Fibroblast of mammary gland (primary cell): ENCODE measurements around the gene PCIF1.

Experiments
- DNase-seq: peaks from one replicate; pipeline ENCODE4 v3.0.0-alpha.2; 2010; ENCODE audit warnings: low read depth
- H3K4me3 ChIP-seq: 2 replicates; pipeline ENCODE4 v1.5.1; 2011; ENCODE audit warnings: low read depth, mild to moderate bottlenecking, low read length, moderate library complexity; ENCODE audit not compliant: control insufficient read depth
- CTCF ChIP-seq: conservative IDR thresholded peaks from 2 replicates; pipeline ENCODE4 v1.5.1; 2011; ENCODE audit warnings: low read depth, low read length, inconsistent platforms; ENCODE audit not compliant: control insufficient read depth, insufficient read depth

Gene PCIF1

DNA sequence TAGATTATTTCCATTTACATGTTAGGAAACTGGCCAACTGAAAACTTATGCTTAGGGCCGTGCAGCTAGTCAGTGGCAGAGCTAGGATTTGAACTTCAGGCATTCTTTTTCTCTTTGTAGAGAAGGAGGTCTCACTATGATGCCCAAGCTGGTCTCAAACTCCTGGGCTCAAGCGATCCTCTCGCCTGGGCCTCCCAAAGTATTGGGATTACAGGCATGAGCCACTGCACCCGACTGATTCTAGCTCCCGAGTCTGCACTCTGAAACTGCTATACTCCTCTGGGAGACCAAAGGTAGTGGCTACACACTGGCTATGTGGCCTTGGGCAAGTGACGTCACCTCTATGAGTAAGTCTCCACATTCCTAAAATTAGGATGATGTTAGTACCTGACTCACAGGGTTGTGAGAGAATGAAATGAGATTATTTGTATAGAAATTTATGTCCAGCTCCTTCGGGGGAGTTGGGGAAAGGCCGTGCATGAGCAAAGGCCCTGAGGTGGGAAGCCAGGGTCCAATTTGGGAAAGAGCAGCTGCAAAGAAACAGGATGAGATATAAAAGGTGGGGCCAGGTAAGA is 28.9 kb upstream of the PCIF1 start:
- peak; percentile 79 for DNase-seq
- H3K4me3 ChIP-seq: no peak overlapping the region

DNA sequence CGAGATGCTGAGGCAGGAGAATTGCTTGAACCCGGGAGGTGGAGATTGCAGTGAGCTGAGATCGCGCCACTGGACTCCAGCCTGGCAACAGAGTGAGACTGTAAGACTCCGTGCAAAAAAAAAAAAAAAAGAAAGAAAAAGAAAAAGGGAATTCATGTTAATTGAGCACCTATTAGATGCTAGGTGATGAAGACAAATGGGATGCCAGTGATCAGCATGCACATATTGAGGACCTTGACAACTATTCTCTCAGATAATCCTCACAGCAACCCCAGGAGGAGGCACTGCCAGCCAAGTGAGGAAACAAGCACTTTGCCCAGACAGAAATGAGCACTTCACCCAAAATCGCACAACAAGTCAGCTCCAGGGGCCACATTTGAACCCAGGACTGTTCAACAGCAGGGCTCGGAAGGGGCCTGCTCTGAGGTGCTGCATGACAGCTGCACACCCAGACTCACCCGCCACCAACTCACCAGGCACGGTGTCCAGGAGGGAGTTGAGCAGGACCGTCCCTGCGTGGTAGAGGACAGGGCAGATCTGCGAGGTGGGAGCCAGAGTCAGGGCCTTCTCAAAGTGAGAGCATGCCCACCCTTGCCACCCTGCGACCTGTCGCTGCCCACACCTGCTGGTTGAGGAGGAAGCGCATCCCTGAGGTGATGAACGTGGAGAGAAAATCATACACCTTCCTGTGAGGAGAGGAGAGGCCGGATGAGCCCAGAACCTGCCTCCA is 27.1 kb upstream of the PCIF1 start:
- no peak for DNase-seq
- H3K4me3 ChIP-seq: no peak overlapping the region
- no peak for TF ChIP-seq CTCF

More for the DNA sequence above, 28.9 kb upstream of the PCIF1 start:
- TF ChIP-seq CTCF: no peak

GRCh38 chr20:45908084-45908483 is 26.4 kb upstream of the PCIF1 start:
- DNase-seq: no peak
- H3K4me3 ChIP-seq: no peak overlapping the region
- no peak for TF ChIP-seq CTCF

DNA sequence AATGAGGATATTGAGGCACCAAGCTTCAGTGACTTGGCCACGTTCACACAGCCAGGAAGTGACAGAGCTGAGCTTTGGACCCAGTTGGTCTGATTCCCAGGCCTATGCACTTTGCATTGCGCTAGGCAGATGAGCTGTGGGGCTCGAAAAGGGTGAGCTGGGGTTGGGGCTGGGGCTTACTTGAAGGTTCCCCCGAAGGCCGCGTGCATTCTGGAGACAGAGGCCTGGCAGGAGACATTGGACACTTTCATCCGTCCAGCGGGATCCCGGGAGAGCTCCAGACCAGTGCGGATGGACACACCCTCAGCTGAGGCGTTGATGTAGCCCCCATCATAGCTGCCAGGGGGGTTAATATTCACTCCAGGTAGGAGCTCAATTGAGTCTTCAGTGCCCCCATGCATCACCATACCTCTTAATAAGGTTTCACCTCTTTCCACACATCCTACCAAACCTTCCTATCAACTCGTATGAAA is 25.1 kb upstream of the PCIF1 start:
- no peak overlapping the region for H3K4me3 ChIP-seq
- no peak for DNase-seq
- no peak for TF ChIP-seq CTCF

GRCh38 chr20:45909817-45910669 is 24.4 kb upstream of the PCIF1 start:
- no peak for DNase-seq
- no peak for TF ChIP-seq CTCF
- peak overlapping the region; percentile 30 for H3K4me3 ChIP-seq

DNA sequence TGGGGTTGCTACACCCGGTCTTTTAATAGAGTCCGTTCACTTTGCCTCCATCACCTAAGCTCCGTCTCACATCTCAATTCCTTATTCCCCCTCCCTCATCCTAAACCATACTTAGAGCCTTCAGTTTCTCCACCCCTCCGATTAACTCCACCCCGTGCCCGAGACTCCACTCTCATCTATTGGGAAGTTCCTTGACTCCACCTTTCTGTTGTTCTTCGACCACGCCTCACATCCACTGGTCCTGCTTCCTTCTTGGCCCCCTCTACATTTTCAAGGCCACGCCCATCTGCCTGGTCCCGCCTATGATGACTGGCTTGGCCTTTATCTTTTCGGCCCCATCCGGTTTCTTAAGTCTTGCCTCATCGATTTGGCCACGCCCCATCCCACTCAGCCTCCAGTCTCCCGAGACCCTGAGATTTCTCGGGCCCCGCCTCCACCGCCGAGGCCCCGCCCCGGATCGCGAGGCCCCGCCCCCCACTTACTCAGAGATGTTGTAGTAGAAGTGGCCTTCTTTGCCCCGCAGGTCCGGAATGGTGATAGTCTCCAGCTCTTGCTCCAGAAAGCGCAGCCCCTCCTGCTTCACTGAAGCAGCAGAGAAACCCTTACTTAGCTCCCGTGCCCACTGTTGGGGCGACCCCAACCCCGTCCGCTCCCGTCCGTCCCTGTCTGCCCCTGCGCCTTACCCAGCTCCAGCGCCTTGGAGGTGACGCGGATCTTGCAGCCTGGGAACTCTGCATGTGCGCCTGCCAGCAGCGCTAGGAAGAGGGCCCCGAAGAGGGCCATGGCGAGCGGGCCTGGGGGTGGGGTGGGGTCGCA is 23.6 kb upstream of the PCIF1 start:
- peak; percentile 100 for DNase-seq
- peak overlapping the region; percentile 56 for H3K4me3 ChIP-seq
- no peak for TF ChIP-seq CTCF
